Transverse colon (tissue), 3 donors: ENCODE data around the gene POLDIP3.
"Not testable (repeated sequence)": the region's sequence is repeated elsewhere in the genome, so short reads cannot be mapped to it uniquely, and the experiment has no call there.

Experiments
- CTCF ChIP-seq, 5 experiments: fragments of 200-600 bp in 3 of 5; fragments of 450-650 bp in 2 of 5; sonication (generic) in 3 of 5; IDR thresholded peaks; 1 replicate in 2 of 5; 2 replicates in 3 of 5; pipeline ENCODE4 v1.5.1; 2016 to 2017; ENCODE audit warnings: antibody characterized with exemption in 5 of 5, inconsistent platforms in 3 of 5, mild to moderate bottlenecking in 2 of 5, moderate library complexity in 1 of 5
- POLR2A ChIP-seq: fragments of 450-650 bp; IDR thresholded peaks from one replicate; pipeline ENCODE4 v1.6.1; 2016; ENCODE audit warnings: antibody characterized with exemption, mild to moderate bottlenecking, moderate library complexity

- not testable (repeated sequence) for TF ChIP-seq POLR2A; CTCF (IDR thresholded peaks at IDR 0.05)
Measured at GRCh38 chr22:42580040-42580439, 34.6 kb downstream of the POLDIP3 start.
